Smooth muscle cell of the pulmonary artery (primary cell): Measurements from ENCODE around the gene SOX9. TPM values are rescaled to one million over a fixed set of nuclear protein-coding genes. Genes with fewer than 3 reads are reported as not detected.

Experiments used
- total RNA-seq: library from RNA; depleted of rRNA; stranded (reverse); fragments of >200 nt; gene quantifications from 2 replicates; pipeline ENCODE4 v1.2.3, GENCODE V29; 2014

SOX9 gene
- total RNA-seq: 7.9 and 9.2 TPM in 2 replicates

DNA sequence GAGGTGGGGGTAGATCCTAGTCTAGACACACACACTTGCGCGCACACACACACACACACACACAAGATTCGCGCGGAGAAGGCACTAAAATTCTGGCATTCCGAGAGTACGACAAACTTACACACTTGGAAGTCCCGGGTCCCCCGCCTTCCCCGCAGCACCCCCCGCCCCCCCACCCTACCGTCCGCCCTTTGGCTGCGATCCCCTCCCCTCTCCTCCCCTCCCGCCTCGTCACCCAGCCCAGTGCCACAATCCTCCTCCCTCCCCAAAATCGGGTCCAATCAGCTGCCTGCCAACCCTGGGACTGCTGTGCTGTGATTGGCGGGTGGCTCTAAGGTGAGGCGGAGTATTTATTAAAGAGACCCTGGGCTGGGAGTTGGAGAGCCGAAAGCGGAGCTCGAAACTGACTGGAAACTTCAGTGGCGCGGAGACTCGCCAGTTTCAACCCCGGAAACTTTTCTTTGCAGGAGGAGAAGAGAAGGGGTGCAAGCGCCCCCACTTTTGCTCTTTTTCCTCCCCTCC, at the start of gene SOX9:
TSS of gene SOX9 (plus strand) at position 379 of the 522 bp plus-strand sequence. CDS start 372 bp downstream, outside the sequence.

